IMR-90 (cell line): ENCODE measurements around the gene TFCP2. TPM values are rescaled to one million over a fixed set of nuclear protein-coding genes. Genes with fewer than 3 reads are reported as not detected.
A peak's percentile ranks its signal among the peaks of the same experiment; 100 is the strongest.

ENCODE experiments used
- FOS ChIP-seq: fragments of 150-350 bp; IDR thresholded peaks from 2 replicates; pipeline ENCODE4 v1.6.1; 2016; ENCODE audit warnings: low read depth, low read length
- POLR2A ChIP-seq: IDR thresholded peaks from 2 replicates; pipeline ENCODE4 v1.6.1; 2012; ENCODE audit warnings: mild to moderate bottlenecking, low read depth, low read length
- polyA plus RNA-seq, 3 experiments: library from polyadenylated mRNA; depleted of rRNA; stranded (reverse); fragments of >200 nt; gene quantifications; 2 replicates each; pipeline ENCODE4 v1.2.3, GENCODE V29; 2012; ENCODE audit warnings: low replicate concordance in 1 of 3
- total RNA-seq: library from RNA; depleted of rRNA; stranded (reverse); fragments of >200 nt; gene quantifications from 2 replicates; pipeline ENCODE4 v1.2.3, GENCODE V29; 2012
- TF ChIP-seq, protein P1 (sequence below): fragments of 150-350 bp; IDR thresholded peaks from 2 replicates; pipeline ENCODE4 v1.6.1; 2016; ENCODE audit warnings: low read depth, mild to moderate bottlenecking, low read length, moderate library complexity, borderline replicate concordance
- TF ChIP-seq, protein P2 (sequence below): fragments of 150-350 bp; IDR thresholded peaks from 2 replicates; pipeline ENCODE4 v1.6.1; 2017; ENCODE audit warnings: mild to moderate bottlenecking, antibody characterized with exemption, low read length, low read depth

TFCP2 gene
- total and polyA plus RNA-seq, 2 of the 4 experiments (the other 2 are of a cell fraction) = 10.0 to 15.4 TPM

GRCh38 chr12:51172515-51173431 is at the start of gene TFCP2 (continued):
- TF ChIP-seq, protein P1, sequence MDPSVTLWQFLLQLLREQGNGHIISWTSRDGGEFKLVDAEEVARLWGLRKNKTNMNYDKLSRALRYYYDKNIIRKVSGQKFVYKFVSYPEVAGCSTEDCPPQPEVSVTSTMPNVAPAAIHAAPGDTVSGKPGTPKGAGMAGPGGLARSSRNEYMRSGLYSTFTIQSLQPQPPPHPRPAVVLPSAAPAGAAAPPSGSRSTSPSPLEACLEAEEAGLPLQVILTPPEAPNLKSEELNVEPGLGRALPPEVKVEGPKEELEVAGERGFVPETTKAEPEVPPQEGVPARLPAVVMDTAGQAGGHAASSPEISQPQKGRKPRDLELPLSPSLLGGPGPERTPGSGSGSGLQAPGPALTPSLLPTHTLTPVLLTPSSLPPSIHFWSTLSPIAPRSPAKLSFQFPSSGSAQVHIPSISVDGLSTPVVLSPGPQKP = peak; percentile 20; the same call in 1 of the 2 replicates
- TF ChIP-seq FOS = peak; percentile 18; the same call in 1 of the 2 replicates
- TF ChIP-seq POLR2A = peak; percentile 76
- TF ChIP-seq, protein P2, sequence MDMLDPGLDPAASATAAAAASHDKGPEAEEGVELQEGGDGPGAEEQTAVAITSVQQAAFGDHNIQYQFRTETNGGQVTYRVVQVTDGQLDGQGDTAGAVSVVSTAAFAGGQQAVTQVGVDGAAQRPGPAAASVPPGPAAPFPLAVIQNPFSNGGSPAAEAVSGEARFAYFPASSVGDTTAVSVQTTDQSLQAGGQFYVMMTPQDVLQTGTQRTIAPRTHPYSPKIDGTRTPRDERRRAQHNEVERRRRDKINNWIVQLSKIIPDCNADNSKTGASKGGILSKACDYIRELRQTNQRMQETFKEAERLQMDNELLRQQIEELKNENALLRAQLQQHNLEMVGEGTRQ = peak; percentile 65
